Esophagus (tissue), 2 donors: ENCODE measurements around the gene MYH10. TPM values are rescaled to one million over a fixed set of nuclear protein-coding genes. Genes with fewer than 3 reads are reported as not detected.

ENCODE experiments used
- H3K27ac ChIP-seq, 2 donors: one replicate each; pipeline ENCODE4 v1.5.1; 2013; ENCODE audit warnings: low read depth in 2 of 2, mild to moderate bottlenecking in 2 of 2, inconsistent platforms in 1 of 2, low read length in 1 of 2, moderate library complexity in 1 of 2
- H3K27me3 ChIP-seq, 2 donors: one replicate each; pipeline ENCODE4 v1.6.1; 2013; ENCODE audit warnings: low read length in 2 of 2, control low read depth in 1 of 2, mild to moderate bottlenecking in 1 of 2; ENCODE audit not compliant: insufficient read depth in 2 of 2, control insufficient read depth in 1 of 2
- H3K36me3 ChIP-seq, 2 donors: one replicate each; pipeline ENCODE4 v1.6.1; 2013; ENCODE audit warnings: low read length in 1 of 2; ENCODE audit not compliant: control insufficient read depth in 2 of 2, insufficient read depth in 2 of 2
- H3K4me1 ChIP-seq, 2 donors: one replicate each; pipeline ENCODE4 v1.6.1; 2013; ENCODE audit warnings: low read length in 1 of 2; ENCODE audit not compliant: control insufficient read depth in 2 of 2, insufficient read depth in 2 of 2
- H3K4me3 ChIP-seq, 2 donors: one replicate each; pipeline ENCODE4 v1.5.1; 2013; ENCODE audit warnings: low read length in 2 of 2, mild to moderate bottlenecking in 2 of 2, low read depth in 1 of 2, moderate library complexity in 1 of 2
- H3K9me3 ChIP-seq, 2 donors: one replicate each; pipeline ENCODE4 v1.6.1; 2013; ENCODE audit warnings: mild to moderate bottlenecking in 2 of 2, low read depth in 1 of 2, low read length in 1 of 2, moderate library complexity in 1 of 2; ENCODE audit not compliant: control insufficient read depth in 2 of 2, insufficient read depth in 1 of 2
- WGBS, 2 donors: extraction: QIAGEN DNeasy Blood & Tissue Kit; methylation state at CpG; one replicate each; pipeline ENCODE4 v1.1.7; 2013; 5-methylcytosine and 5-hydroxymethylcytosine counted together
- polyA plus RNA-seq, 2 donors: library from polyadenylated mRNA; stranded (reverse); fragments of 200-250 nt; gene quantifications; one replicate each; pipeline ENCODE4 v1.2.3, GENCODE V29; 2013
- donor health status: healthy with polysubstance abuse.
- donor health status: Bipolar disorder and iron deficiency.

The MYH10 gene
- polyA plus RNA-seq, 2 donors, result 2.4 to 3.2 TPM

DNA sequence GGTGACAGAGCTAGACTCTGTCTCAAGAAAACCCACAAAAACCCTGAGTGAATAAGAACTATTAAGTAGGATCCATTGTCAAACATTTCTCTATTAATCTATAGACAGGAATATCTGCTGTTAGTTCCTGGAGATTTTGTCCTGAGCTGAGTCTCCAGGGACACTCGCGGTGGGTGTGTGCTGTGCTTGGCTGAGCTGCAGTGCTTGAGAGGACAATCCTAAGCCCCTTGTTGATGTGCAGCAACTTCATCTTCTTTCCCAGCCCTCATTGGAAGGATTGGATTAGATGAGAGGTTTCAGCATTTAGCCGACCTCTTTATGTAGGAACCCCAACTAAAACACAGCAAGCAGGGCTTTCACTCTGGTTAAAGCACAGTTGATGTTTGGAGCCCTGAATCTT is 161.5 kb downstream of the MYH10 start:
- 82 to 89% methylated on average over 3 of the region's 3 CpGs for WGBS, 2 donors
- Histone ChIP-seq H3K4me1 (peaks cover 8 to 9% of the 10 kb centered on the region in 2 donors), H3K9me3 (no peaks in the 10 kb centered on the region), H3K27me3 (no peaks in the 10 kb centered on the region), H3K4me3 (no peak overlapping the region), H3K27ac (no peak overlapping the region), H3K36me3 (peaks cover 9 to 30% of the 10 kb centered on the region in 2 donors)

GRCh38 chr17:8468127-8468526 is 162.4 kb downstream of the MYH10 start:
- H3K4me1 ChIP-seq, result peaks cover 8 to 9% of the 10 kb centered on the region in 2 donors
- no peaks in the 10 kb centered on the region for H3K9me3 ChIP-seq
- H3K27ac ChIP-seq, result no peak overlapping the region
- H3K27me3 ChIP-seq, result no peaks in the 10 kb centered on the region
- no peak overlapping the region for H3K4me3 ChIP-seq
- H3K36me3 ChIP-seq, result peaks cover 14 to 33% of the 10 kb centered on the region in 2 donors
- 88 to 93% methylated on average over 9 of the region's 9 CpGs for WGBS, 2 donors

DNA sequence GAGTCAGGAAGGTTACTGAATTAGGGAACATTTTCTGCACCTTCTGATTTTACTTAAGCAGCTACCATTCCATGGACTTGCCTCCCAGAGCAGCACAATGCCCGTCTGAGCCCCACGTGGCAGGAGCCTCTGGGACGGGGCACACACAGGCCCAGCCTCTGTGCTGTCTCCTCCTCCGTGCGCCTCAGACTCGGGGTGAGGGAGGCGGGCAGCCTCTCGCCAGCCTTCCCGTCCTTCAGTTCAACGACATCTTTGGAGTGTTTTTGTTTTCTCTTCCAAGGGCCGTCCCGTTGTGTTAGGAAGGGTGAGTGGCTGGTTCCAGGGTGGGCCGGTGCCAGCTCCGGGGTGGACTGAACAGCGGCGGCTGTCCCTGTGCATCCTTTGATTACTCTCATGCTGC is 163.0 kb downstream of the MYH10 start:
- H3K36me3 ChIP-seq, result peaks cover 14 to 32% of the 10 kb centered on the region in 2 donors
- H3K4me3 ChIP-seq, result no peak overlapping the region
- no peaks in the 10 kb centered on the region for H3K27me3 ChIP-seq
- no peak overlapping the region for H3K27ac ChIP-seq
- peaks cover 9 to 11% of the 10 kb centered on the region in 2 donors for H3K4me1 ChIP-seq
- WGBS, 2 donors, result 80 to 83% methylated on average over 16 of the region's 16 CpGs
- H3K9me3 ChIP-seq, result no peaks in the 10 kb centered on the region

DNA sequence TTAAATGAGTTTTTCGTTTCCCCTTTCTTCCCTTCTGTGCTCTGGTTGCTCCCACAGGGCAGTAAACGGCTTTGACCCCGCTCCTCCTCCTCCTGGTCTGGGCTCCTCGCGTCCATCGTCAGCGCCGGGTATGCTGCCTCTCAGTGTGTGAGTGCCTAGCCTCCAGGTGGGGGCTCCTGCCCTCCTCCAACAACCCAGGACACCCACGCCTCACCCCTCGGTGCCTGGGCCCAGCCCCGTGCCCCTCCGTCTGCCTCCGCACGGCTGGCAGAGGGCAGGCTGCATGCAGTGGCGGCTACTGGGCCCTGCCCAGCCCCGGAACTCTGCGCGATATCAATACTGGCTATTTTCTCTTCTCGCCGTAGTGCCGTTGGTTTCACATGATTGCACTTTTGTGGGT is 163.7 kb downstream of the MYH10 start:
- Histone ChIP-seq H3K4me3 (no peak overlapping the region), H3K27me3 (no peaks in the 10 kb centered on the region), H3K4me1 (peaks cover 9 to 11% of the 10 kb centered on the region in 2 donors), H3K36me3 (peaks cover 14 to 35% of the 10 kb centered on the region in 2 donors), H3K27ac (no peak overlapping the region), H3K9me3 (no peaks in the 10 kb centered on the region)
- WGBS, 2 donors, result 94% methylated on average over 21 of the region's 21 CpGs

- Histone ChIP-seq H3K4me3 (no peak overlapping the region), H3K27me3 (no peaks in the 10 kb centered on the region), H3K27ac (no peak overlapping the region), H3K9me3 (no peaks in the 10 kb centered on the region), H3K36me3 (peaks cover 14 to 34% of the 10 kb centered on the region in 2 donors), H3K4me1 (peaks cover 9 to 11% of the 10 kb centered on the region in 2 donors)
- WGBS, 2 donors, result 76 to 80% methylated on average over 3 of the region's 3 CpGs
Measured at GRCh38 chr17:8466456-8466855, 164.1 kb downstream of the MYH10 start.

DNA sequence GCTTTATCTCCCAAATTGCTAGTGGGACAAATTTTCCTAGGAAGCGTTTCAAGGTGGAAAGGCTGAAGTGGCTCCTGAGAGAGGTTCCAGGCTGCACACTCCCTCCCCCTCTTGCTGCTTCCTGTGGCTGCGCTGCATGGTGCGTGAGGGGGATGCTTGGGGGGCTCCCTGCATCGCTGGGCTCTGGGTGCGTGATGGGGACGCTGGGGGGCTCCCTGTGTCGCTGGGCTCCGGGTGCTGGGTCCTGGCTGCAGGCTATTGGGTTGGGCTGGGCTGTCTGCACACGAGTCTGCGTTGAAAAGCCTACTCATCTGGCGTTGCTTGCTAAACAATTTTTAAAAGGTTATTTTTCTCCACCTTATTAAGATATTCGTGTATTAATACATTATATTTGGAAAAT is 164.8 kb downstream of the MYH10 start:
- H3K4me1 ChIP-seq, result peaks cover 8 to 10% of the 10 kb centered on the region in 2 donors
- no peak overlapping the region for H3K4me3 ChIP-seq
- H3K27ac ChIP-seq, result peak overlapping the region in 1 of 2 donors; percentile 22
- H3K27me3 ChIP-seq, result no peaks in the 10 kb centered on the region
- WGBS, 2 donors, result 44 to 65% methylated on average over 12 of the region's 12 CpGs
- H3K36me3 ChIP-seq, result peaks cover 15 to 34% of the 10 kb centered on the region in 2 donors
- H3K9me3 ChIP-seq, result no peaks in the 10 kb centered on the region

- no peaks in the 10 kb centered on the region for H3K9me3 ChIP-seq
- peaks cover 4 to 6% of the 10 kb centered on the region in 2 donors for H3K4me1 ChIP-seq
- no peaks in the 10 kb centered on the region for H3K27me3 ChIP-seq
- H3K4me3 ChIP-seq, result no peak overlapping the region
- H3K27ac ChIP-seq, result peak overlapping the region; percentile 45 to 60
- WGBS, 2 donors, result 38 to 51% methylated on average over 8 of the region's 8 CpGs
- H3K36me3 ChIP-seq, result peaks cover 16 to 32% of the 10 kb centered on the region in 2 donors
Measured at GRCh38 chr17:8465356-8465755, 165.2 kb downstream of the MYH10 start.

- WGBS, 2 donors, result 31 to 42% methylated on average over 4 of the region's 4 CpGs
Measured at GRCh38 chr17:8464941-8465340, 165.6 kb downstream of the MYH10 start.

GRCh38 chr17:8463099-8463498 is 167.4 kb downstream of the MYH10 start:
- WGBS, 2 donors, result 66 to 67% methylated on average over 5 of the region's 5 CpGs
- Histone ChIP-seq H3K27ac (no peak overlapping the region), H3K9me3 (no peaks in the 10 kb centered on the region), H3K4me3 (no peak overlapping the region), H3K36me3 (peaks cover 19 to 31% of the 10 kb centered on the region in 2 donors), H3K4me1 (peaks cover 3 to 6% of the 10 kb centered on the region in 2 donors), H3K27me3 (no peaks in the 10 kb centered on the region)

More at GRCh38 chr17:8464941-8465340, 165.6 kb downstream of the MYH10 start:
- peaks cover 3 to 6% of the 10 kb centered on the region in 2 donors for H3K4me1 ChIP-seq
- no peaks in the 10 kb centered on the region for H3K9me3 ChIP-seq
- H3K27ac ChIP-seq, result peak overlapping the region; percentile 45 to 60
- H3K36me3 ChIP-seq, result peaks cover 18 to 34% of the 10 kb centered on the region in 2 donors
- no peak overlapping the region for H3K4me3 ChIP-seq
- no peaks in the 10 kb centered on the region for H3K27me3 ChIP-seq

DNA sequence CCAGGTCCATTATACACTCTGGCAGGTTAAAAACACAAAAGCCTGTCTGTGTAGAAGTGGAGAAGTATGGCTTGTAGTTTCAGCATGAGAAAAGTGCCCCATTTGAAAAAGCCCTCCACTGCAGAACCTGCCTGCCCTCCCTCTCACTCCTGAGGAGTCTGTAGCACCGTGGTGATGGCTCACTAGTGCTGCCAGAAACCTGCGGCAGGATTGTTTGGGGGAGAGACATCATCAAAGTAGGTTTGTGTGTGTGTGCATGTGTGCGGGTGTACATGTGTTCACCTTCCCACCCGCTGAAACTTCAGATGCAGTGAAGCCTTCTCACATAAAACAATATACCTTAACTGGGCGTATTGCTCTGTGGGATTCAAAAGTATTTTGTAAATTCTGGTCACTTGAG is 168.0 kb downstream of the MYH10 start:
- H3K27me3 ChIP-seq, result no peaks in the 10 kb centered on the region
- H3K27ac ChIP-seq, result no peak overlapping the region
- peaks cover 19 to 28% of the 10 kb centered on the region in 2 donors for H3K36me3 ChIP-seq
- H3K4me3 ChIP-seq, result no peak overlapping the region
- peaks cover 3 to 6% of the 10 kb centered on the region in 2 donors for H3K4me1 ChIP-seq
- H3K9me3 ChIP-seq, result no peaks in the 10 kb centered on the region
- 62 to 70% methylated on average over 5 of the region's 5 CpGs for WGBS, 2 donors
